Activated naive CD8-positive, alpha-beta T cell treated with anti-CD3 and anti-CD28 coated beads, Interleukin-2, amount 10 ng/mL, durations not matched to agents 7 days and 5 days (primary cell): ENCODE data around the gene IER5. TPM values are rescaled to one million over a fixed set of nuclear protein-coding genes. Genes with fewer than 3 reads are reported as not detected.

Experiments used
- ATAC-seq: fragments of 150-1000 bp; cut with Tn5 transposase; one replicate; pipeline ENCODE4 v1.10.0; 2021; ENCODE audit warnings: low read depth, moderate library complexity
- POLR2A ChIA-PET: fragments of 350-600 bp; sonication (Branson Sonifier 250); formaldehyde crosslinking; loops from one replicate; lab custom pipeline; 2021; ENCODE audit warnings: antibody characterized with exemption; lab: Charles Lee
- DNase-seq: peaks from one replicate; pipeline ENCODE4 v3.0.0; 2021
- H3K27ac Mint-ChIP-seq: one replicate; pipeline ENCODE4 v1.8.0; 2022; ENCODE audit warnings: mild to moderate bottlenecking, mixed read lengths
- H3K27me3 Mint-ChIP-seq: one replicate; pipeline ENCODE4 v1.8.0; 2022; ENCODE audit warnings: mild to moderate bottlenecking, moderate library complexity, mixed read lengths
- H3K36me3 Mint-ChIP-seq: one replicate; pipeline ENCODE4 v1.8.0; 2021; ENCODE audit warnings: mild to moderate bottlenecking, mixed read lengths
- H3K4me1 Mint-ChIP-seq: one replicate; pipeline ENCODE4 v1.8.0; 2021; ENCODE audit warnings: mixed read lengths
- H3K4me3 Mint-ChIP-seq: one replicate; pipeline ENCODE4 v1.8.0; 2022; ENCODE audit warnings: mild to moderate bottlenecking, moderate library complexity, mixed read lengths
- H3K9me3 Mint-ChIP-seq: one replicate; pipeline ENCODE4 v1.8.0; 2021; ENCODE audit warnings: mixed read lengths
- total RNA-seq, 2 experiments: library from RNA; stranded (reverse); gene quantifications; one replicate each; pipeline ENCODE4 v1.2.3, GENCODE V29; 2021

Gene IER5
- total RNA-seq, 2 experiments from 2014 or later: 36.6 to 36.8 TPM

DNA sequence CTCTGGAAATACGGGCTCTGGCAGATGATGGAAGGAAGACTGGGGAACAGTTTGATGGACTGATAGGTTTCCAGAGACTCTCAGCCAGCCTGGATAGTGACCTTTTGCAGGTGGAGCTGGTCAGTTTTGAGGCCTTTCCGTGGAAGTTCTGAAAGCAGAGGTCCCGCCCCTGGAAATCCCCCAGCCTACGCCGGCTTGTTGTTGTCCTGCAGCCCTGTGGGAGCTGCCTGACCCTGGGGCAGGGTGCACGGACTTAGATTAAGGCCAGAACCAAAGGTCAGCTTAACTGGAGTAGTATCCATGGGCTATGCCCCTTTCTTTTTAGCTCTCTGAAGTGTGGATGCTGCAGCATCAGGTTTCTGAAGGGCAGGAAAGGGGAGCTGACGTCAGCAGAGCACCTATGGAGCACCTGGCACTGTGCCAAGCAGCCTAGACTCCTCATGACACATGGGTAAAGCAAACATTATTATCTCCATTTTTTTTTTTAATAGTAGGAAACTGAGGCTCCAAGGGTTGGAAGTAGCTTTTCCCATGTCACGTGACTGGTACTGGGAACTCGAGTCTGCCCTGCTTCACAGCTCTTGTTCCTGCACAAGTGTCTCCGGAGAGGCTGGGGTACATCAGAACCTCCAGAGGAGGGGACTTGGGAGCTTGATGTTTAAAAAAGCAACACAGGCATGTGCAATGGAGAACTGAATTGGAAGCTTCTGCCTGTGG is 38.5 kb downstream of the IER5 start:
- H3K4me1 Mint-ChIP-seq: peaks cover 34% of the 10 kb centered on the region

GRCh38 chr1:181127898-181128453 is 39.5 kb downstream of the IER5 start:
- DNase-seq: no peak
- Mint-ChIP-seq H3K4me1 (peaks cover 38% of the 10 kb centered on the region), H3K27me3 (peaks cover 6% of the 10 kb centered on the region), H3K27ac (no peak overlapping the region), H3K4me3 (no peak overlapping the region), H3K36me3 (no peaks in the 10 kb centered on the region), H3K9me3 (no peaks in the 10 kb centered on the region)
- ATAC-seq: no peak
- POLR2A ChIA-PET: interaction anchor here (0.6 to 3.0 kb wide), 5 partner anchors 19 to 39 kb away, joined by 3 to 17 read pairs (median 8); partner anchors contain the start of gene IER5

More for the DNA sequence above, 38.5 kb downstream of the IER5 start:
- peaks cover 3% of the 10 kb centered on the region for H3K27me3 Mint-ChIP-seq
- H3K36me3 Mint-ChIP-seq: no peaks in the 10 kb centered on the region
- no peak for ATAC-seq
- no peak for DNase-seq
- H3K27ac Mint-ChIP-seq: no peak overlapping the region
- H3K9me3 Mint-ChIP-seq: no peaks in the 10 kb centered on the region
- no peak overlapping the region for H3K4me3 Mint-ChIP-seq
- POLR2A ChIA-PET: interaction anchor here (0.6 to 3.0 kb wide), 5 partner anchors 9 to 43 kb away, joined by 3 to 17 read pairs (median 8); partner anchors contain the start of gene IER5

GRCh38 chr1:181128592-181129497 is 40.3 kb downstream of the IER5 start:
- POLR2A ChIA-PET: interaction anchor here (0.6 to 3.0 kb wide), 5 partner anchors 20 to 40 kb away, joined by 3 to 17 read pairs (median 8); partner anchors contain the start of gene IER5
- peak overlapping the region; percentile 50 for H3K4me3 Mint-ChIP-seq

GRCh38 chr1:181129771-181130606 is 41.5 kb downstream of the IER5 start:
- Mint-ChIP-seq H3K27me3 (peaks cover 3% of the 10 kb centered on the region), H3K36me3 (no peaks in the 10 kb centered on the region), H3K9me3 (no peaks in the 10 kb centered on the region), H3K27ac (peak overlapping the region; percentile 25), H3K4me3 (no peak overlapping the region), H3K4me1 (peaks cover 51% of the 10 kb centered on the region)
- DNase-seq (no peak), ATAC-seq (no peak)
- POLR2A ChIA-PET: no interaction called here

More at GRCh38 chr1:181128592-181129497, 40.3 kb downstream of the IER5 start:
- Mint-ChIP-seq H3K27me3 (peaks cover 6% of the 10 kb centered on the region), H3K27ac (peak overlapping the region; percentile 44), H3K9me3 (no peaks in the 10 kb centered on the region), H3K36me3 (no peaks in the 10 kb centered on the region), H3K4me1 (peaks cover 45% of the 10 kb centered on the region)
- DNase-seq: no peak
- ATAC-seq: no peak

DNA sequence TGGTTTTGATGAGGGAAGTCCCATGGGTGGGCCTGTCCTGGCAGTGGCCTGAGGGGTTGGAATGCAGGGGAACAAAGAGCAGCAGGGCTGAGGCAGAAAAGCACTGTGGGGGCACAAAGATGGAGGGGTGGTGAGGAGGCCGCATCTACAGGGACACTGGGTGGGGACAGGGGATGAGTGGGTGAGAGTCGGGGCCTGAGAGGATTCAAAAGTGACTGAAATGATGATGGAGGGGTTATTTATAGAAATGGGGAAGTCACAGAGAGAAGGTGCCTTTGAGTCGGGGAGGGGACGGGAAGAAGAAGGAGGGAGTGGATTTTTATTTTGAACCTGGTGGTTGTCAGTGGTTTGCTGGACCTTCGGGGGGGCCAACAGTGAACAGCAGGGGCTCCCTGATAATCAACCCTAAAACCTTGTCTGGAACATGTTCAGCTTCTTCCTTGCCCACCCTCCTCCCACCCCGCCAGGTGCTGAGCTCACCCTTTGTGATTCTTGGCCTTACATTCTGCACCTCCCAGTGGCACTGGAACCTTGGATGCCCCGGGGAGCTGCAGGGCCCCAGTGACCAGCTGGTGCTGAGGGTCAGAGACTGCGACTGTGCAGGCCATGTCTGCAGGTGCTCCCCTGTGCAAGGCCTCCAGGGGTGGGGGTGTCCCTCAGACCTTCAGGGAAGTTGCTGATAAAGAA is 42.9 kb downstream of the IER5 start:
- Mint-ChIP-seq H3K27me3 (peaks cover 3% of the 10 kb centered on the region), H3K27ac (peak overlapping the region; percentile 20), H3K4me1 (peaks cover 61% of the 10 kb centered on the region), H3K4me3 (no peak overlapping the region), H3K9me3 (no peaks in the 10 kb centered on the region), H3K36me3 (no peaks in the 10 kb centered on the region)
- no peak for DNase-seq
- ATAC-seq: no peak
- POLR2A ChIA-PET: interaction anchor here (1.7 kb wide), 1 partner anchor 26 kb away, joined by 5 read pairs; no protein-coding TSS in a partner anchor

DNA sequence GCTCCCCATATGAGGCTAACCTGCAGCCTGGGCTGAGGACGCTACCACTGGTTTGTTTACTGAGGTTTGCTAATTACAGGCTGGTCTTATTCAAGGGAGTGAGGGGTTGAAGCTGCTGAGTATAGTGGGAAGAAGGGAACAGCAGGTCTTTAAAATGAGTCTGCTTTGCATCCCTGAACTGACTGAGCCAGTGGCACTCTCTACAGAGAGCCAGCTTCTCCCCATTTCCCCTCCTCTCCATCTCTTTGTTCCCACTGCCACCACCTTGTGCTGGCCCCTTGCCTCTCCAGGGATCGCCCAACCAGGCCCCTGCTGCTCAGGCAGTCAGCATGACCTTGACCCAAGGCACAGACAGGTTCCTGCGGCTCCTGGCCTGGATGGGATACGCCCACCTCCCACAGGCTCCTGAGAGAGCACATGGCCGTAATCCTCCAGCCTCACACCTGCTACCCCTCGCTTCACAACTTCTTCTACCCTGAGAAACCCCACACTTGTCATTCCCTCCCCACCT is 45.0 kb downstream of the IER5 start:
- Mint-ChIP-seq H3K4me3 (no peak overlapping the region), H3K27me3 (peaks cover 3% of the 10 kb centered on the region), H3K36me3 (peaks cover 1% of the 10 kb centered on the region), H3K9me3 (no peaks in the 10 kb centered on the region), H3K27ac (peak overlapping the region; percentile 86), H3K4me1 (peaks cover 64% of the 10 kb centered on the region)
- POLR2A ChIA-PET: interaction anchor here (0.7 to 1.4 kb wide), 3 partner anchors 9 to 44 kb away, joined by 3 to 4 read pairs (median 3); no protein-coding TSS in a partner anchor
- ATAC-seq (no peak), DNase-seq (no peak)

GRCh38 chr1:181133969-181134418 is 45.5 kb downstream of the IER5 start:
- H3K4me1 Mint-ChIP-seq: peaks cover 65% of the 10 kb centered on the region
- H3K9me3 Mint-ChIP-seq: no peaks in the 10 kb centered on the region
- DNase-seq: no peak
- H3K36me3 Mint-ChIP-seq: peaks cover 1% of the 10 kb centered on the region
- H3K27ac Mint-ChIP-seq: peak overlapping the region; percentile 86
- peak overlapping the region; percentile 58 for H3K4me3 Mint-ChIP-seq
- H3K27me3 Mint-ChIP-seq: peaks cover 3% of the 10 kb centered on the region
- ATAC-seq: no peak
- POLR2A ChIA-PET: interaction anchor here (0.7 to 11.1 kb wide), 3 partner anchors 29 to 533 kb away, joined by 4 to 175 read pairs (median 9); partner anchors contain the start of gene IER5

DNA sequence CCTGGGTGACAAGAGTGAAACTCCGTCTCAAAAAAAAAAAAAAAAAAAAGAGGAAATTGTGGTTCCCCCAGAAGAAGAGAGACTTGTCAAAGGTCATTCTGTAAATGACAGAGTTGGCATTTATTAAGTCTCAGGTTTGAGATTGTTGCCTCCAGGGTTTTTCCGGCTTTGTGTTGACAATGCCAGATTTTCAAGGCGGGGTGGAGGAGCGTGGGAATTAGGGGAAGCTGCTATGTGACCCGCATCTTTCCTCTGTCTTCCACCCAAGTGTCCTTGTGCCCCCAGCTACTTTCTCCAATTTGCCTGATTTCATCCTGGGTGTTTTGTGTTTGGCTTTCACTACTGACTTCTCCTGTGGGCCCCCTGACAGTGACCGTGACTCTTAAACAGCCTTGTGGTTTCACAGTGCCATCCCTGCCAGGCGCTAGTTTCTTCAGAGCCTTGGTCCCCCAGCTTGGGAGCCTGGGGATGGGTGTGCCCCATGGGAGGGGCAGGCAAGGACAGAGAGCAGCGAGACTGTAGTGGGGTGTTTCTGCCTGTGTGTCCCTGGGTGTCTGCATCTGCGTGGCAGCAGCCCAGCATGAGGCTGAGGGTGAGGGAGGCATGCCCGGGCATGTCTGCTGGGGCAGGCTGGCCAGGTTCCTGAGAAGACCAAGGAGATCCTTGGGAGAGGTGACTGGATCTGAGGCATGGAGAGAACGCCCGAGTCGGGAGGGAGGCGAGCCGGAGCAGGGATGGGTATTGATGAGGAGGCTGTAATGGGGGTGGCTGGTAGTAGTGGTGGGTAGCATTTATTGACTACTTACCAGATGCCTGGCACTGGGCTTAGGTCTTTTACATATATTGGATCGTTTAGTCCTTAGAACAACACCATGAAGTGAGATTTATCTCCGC is 46.3 kb downstream of the IER5 start:
- Mint-ChIP-seq H3K9me3 (no peaks in the 10 kb centered on the region), H3K27ac (peak overlapping the region; percentile 86), H3K4me1 (peaks cover 67% of the 10 kb centered on the region), H3K4me3 (peak overlapping the region; percentile 58), H3K36me3 (peaks cover 1% of the 10 kb centered on the region), H3K27me3 (peaks cover 3% of the 10 kb centered on the region)
- POLR2A ChIA-PET: interaction anchor here (0.7 to 11.1 kb wide), 8 partner anchors 8 to 534 kb away, joined by 3 to 175 read pairs (median 6); partner anchors contain the start of gene IER5
- DNase-seq: peak; percentile 50
- ATAC-seq: peak; percentile 48

DNA sequence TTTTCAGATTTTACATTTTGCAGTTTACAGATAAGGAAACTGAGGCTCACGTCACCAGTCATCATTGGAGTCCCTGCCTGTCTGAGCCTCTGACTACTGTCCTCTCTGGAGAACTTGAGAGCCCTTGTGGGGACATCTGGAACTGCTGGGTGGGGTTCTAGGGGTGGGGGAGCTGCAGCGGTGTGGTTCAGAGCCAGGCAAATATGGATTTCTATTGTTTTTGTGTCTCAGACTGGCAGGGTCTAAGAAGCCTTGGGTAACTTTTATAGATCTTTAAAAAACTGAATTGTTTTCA is 46.9 kb downstream of the IER5 start:
- peaks cover 3% of the 10 kb centered on the region for H3K27me3 Mint-ChIP-seq
- peak overlapping the region; percentile 58 for H3K4me3 Mint-ChIP-seq
- H3K9me3 Mint-ChIP-seq: no peaks in the 10 kb centered on the region
- peaks cover 67% of the 10 kb centered on the region for H3K4me1 Mint-ChIP-seq
- POLR2A ChIA-PET: interaction anchor here (0.7 to 11.1 kb wide), 7 partner anchors 8 to 102 kb away, joined by 3 to 175 read pairs (median 7); partner anchors contain the start of genes IER5 and MR1
- DNase-seq (no peak), ATAC-seq (peak; percentile 31)
- H3K36me3 Mint-ChIP-seq: peaks cover 1% of the 10 kb centered on the region
- H3K27ac Mint-ChIP-seq: peak overlapping the region; percentile 86

GRCh38 chr1:181135815-181136737 is 47.6 kb downstream of the IER5 start:
- H3K27ac Mint-ChIP-seq: peak overlapping the region; percentile 86
- POLR2A ChIA-PET: interaction anchor here (0.7 to 11.1 kb wide), 7 partner anchors 9 to 103 kb away, joined by 3 to 175 read pairs (median 7); partner anchors contain the start of genes IER5 and MR1
- no peaks in the 10 kb centered on the region for H3K9me3 Mint-ChIP-seq
- H3K4me3 Mint-ChIP-seq: peak overlapping the region; percentile 44
- H3K36me3 Mint-ChIP-seq: peaks cover 1% of the 10 kb centered on the region
- ATAC-seq (no peak), DNase-seq (no peak)
- H3K4me1 Mint-ChIP-seq: peaks cover 71% of the 10 kb centered on the region
- peaks cover 3% of the 10 kb centered on the region for H3K27me3 Mint-ChIP-seq
